Psoas muscle (tissue), 8 donors: Measurements from ENCODE around the gene PCID2. TPM values are rescaled to one million over a fixed set of nuclear protein-coding genes. Genes with fewer than 3 reads are reported as not detected.

Experiments used
- ATAC-seq, 4 donors: fragments of 200-7000 bp; cut with Tn5 transposase; one replicate each; pipeline ENCODE4 v1.9.1; 2020; ENCODE audit warnings: moderate library complexity in 3 of 4, mild to moderate bottlenecking in 2 of 4
- DNase-seq, 2 donors: peaks; one replicate each; pipeline ENCODE4 v3.0.0-alpha.2; 2020
- H3K27ac ChIP-seq: fragments of 200-600 bp; one replicate; pipeline ENCODE4 v1.8.0; 2022
- H3K27me3 ChIP-seq, 3 donors: fragments of 200-600 bp in 1 of 3; one replicate each; pipeline versions ENCODE4 v1.6.1 to v1.8.0; 2013 to 2022; ENCODE audit warnings: low read length in 2 of 3, mild to moderate bottlenecking in 2 of 3, moderate library complexity in 1 of 3; ENCODE audit not compliant: insufficient read depth in 3 of 3
- H3K36me3 ChIP-seq, 2 donors: fragments of 200-600 bp in 1 of 2; one replicate each; pipeline versions ENCODE4 v1.6.1 to v1.8.0; 2013 to 2022; ENCODE audit warnings: low read depth in 1 of 2, mild to moderate bottlenecking in 1 of 2, moderate library complexity in 1 of 2; ENCODE audit not compliant: insufficient read depth in 1 of 2
- H3K4me1 ChIP-seq: fragments of 200-600 bp; one replicate; pipeline ENCODE4 v1.8.0; 2022
- H3K4me3 ChIP-seq: fragments of 200-600 bp; one replicate; pipeline ENCODE4 v1.8.0; 2022; ENCODE audit warnings: mild to moderate bottlenecking
- H3K9me3 ChIP-seq: fragments of 200-600 bp; one replicate; pipeline ENCODE4 v1.8.0; 2022
- WGBS, 3 donors: extraction: QIAGEN DNeasy Blood & Tissue Kit; methylation state at CpG; one replicate each; pipeline versions ENCODE4 v1.1.6 to v1.1.7; 2013; 5-methylcytosine and 5-hydroxymethylcytosine counted together
- intact Hi-C, 2 donors: fragments of 100-400 bp; cut with DNase I; formaldehyde crosslinking; loops; one replicate each; pipeline versions ENCODE4 v1.11.0 to v1.14.2; 2022
- polyA plus RNA-seq, 3 donors: library from polyadenylated mRNA; stranded (reverse); fragments of 200-250 nt; gene quantifications; one replicate each; pipeline ENCODE4 v1.2.3, GENCODE V29; 2013
- total RNA-seq, 4 donors: library from RNA; stranded (reverse); fragmentation: NEBNext Ultra II Directional in 2 of 4; extraction: Animal tissue kit (Norgen Biotek cat#: 25700) in 2 of 4; gene quantifications; one replicate each; pipeline versions ENCODE4 v1.2.1 to v1.2.4, GENCODE V29; 2021 to 2023
- TF ChIP-seq, protein P1 (sequence below): fragments of 200-600 bp; IDR thresholded peaks from one replicate; pipeline ENCODE4 v1.8.0; 2022; ENCODE audit warnings: antibody characterized with exemption
- donor health status: healthy with polysubstance abuse.
- donor health status: DM: no; HTN: no; CAD: no; lungs with moderate emphysema.
- donor health status: Bipolar disorder and iron deficiency.
- donor health status: healthy.
- donor health status: DM: yes; HTN: yes; CAD: no.
- donor health status: DM: no; HTN: no; CAD: no.
- donor health status: DM: no; HTN: no; CAD: no.
- donor health status: DM: yes; HTN: yes; CAD: no.

Gene PCID2
- total and polyA plus RNA-seq, 7 donors, result 19.9 to 37.1 (median 26.6) TPM

DNA sequence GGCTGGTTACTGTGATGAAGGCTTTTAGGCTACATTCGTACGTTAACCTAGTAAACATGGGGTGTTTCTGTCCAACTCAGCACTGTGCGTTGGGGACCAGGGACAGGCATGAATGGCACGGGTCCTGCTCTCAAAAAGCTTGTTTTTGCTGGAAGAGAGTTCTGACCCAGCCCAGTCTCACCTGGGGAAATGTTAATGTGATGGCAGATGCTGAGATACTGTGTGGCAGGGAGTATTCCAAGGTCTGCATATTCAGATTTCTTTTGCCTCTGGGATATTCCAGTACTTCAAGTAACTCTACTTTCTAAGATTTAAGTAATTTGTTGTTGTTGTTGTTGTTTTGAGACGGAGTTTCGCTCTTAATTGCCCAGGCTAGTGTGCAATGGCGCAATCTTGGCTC is 14.6 kb upstream of the PCID2 start:
- no peaks in the 10 kb centered on the region for H3K27me3 ChIP-seq
- TF ChIP-seq, protein P1, sequence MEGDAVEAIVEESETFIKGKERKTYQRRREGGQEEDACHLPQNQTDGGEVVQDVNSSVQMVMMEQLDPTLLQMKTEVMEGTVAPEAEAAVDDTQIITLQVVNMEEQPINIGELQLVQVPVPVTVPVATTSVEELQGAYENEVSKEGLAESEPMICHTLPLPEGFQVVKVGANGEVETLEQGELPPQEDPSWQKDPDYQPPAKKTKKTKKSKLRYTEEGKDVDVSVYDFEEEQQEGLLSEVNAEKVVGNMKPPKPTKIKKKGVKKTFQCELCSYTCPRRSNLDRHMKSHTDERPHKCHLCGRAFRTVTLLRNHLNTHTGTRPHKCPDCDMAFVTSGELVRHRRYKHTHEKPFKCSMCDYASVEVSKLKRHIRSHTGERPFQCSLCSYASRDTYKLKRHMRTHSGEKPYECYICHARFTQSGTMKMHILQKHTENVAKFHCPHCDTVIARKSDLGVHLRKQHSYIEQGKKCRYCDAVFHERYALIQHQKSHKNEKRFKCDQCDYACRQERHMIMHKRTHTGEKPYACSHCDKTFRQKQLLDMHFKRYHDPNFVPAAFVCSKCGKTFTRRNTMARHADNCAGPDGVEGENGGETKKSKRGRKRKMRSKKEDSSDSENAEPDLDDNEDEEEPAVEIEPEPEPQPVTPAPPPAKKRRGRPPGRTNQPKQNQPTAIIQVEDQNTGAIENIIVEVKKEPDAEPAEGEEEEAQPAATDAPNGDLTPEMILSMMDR, result no peak
- intact Hi-C loops, result no loop called here
- peaks cover 2 to 88% of the 10 kb centered on the region in 2 donors for H3K36me3 ChIP-seq
- DNase-seq (no peak), ATAC-seq (no peak)
- 93 to 94% (median 94%) methylated on average over 7 of the region's 7 CpGs for WGBS, 3 donors
- no peaks in the 10 kb centered on the region for H3K9me3 ChIP-seq
- H3K4me1 ChIP-seq, result peaks cover 19% of the 10 kb centered on the region
- no peak overlapping the region for H3K4me3 ChIP-seq
- H3K27ac ChIP-seq, result no peak overlapping the region

DNA sequence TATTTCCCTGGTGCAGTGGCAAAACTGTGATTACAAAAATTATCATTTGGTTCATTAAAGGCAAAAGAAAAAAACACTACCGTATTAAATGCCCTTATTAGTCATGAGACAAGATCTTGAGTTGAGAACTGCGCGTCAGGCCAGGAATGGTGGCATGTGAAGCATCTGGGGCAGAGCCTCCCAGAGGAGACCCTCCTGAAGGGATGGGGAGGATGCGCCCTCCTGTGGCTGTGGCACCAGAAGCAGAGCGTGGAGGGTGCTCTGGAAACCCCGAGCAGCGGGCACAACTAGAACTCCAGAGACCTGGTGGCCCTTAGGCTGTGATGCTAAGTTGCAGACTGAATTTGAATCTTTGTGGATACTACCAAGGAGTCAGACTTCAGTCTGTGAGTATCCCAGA is 12.4 kb upstream of the PCID2 start:
- TF ChIP-seq, protein P1, result no peak
- Histone ChIP-seq H3K4me1 (peaks cover 41% of the 10 kb centered on the region), H3K27me3 (no peaks in the 10 kb centered on the region), H3K36me3 (peaks cover 0 to 66% of the 10 kb centered on the region in 2 donors), H3K9me3 (no peaks in the 10 kb centered on the region), H3K4me3 (no peak overlapping the region), H3K27ac (peak overlapping the region; percentile 44)
- DNase-seq (no peak), ATAC-seq (no peak)
- intact Hi-C loops, result no loop called here
- WGBS, 3 donors, result 81 to 89% (median 87%) methylated on average over 7 of the region's 7 CpGs

DNA sequence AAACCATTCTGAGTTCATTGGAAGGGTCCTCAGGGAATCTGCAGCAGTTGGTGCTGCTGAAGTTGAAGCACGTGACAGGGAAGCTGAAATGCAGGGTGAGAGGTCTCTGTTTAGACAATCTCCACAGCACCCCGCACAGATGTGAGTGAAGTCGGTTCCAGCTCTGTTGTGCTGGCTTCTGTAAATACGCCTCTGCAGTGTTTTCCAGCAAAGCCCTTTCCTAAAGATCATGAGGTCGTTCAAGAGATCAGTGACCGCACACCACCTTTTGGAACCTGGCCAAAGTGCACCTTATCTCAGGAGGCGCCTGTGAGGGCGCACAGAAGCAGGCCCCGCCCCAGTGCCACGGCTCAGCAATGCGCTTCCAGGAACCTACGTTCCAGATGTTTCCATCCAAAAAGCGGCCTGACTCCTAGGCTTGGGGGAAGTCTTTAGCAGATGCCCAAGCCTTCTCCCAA is 11.7 kb upstream of the PCID2 start:
- intact Hi-C loops, result no loop called here
- Histone ChIP-seq H3K9me3 (no peaks in the 10 kb centered on the region), H3K4me3 (no peak overlapping the region), H3K27me3 (no peaks in the 10 kb centered on the region), H3K27ac (peak overlapping the region; percentile 44), H3K4me1 (peaks cover 44% of the 10 kb centered on the region), H3K36me3 (peaks cover 0 to 59% of the 10 kb centered on the region in 2 donors)
- WGBS, 3 donors, result 71 to 79% (median 74%) methylated on average over 13 of the region's 13 CpGs
- TF ChIP-seq, protein P1, result no peak
- DNase-seq (no peak), ATAC-seq (no peak)

DNA sequence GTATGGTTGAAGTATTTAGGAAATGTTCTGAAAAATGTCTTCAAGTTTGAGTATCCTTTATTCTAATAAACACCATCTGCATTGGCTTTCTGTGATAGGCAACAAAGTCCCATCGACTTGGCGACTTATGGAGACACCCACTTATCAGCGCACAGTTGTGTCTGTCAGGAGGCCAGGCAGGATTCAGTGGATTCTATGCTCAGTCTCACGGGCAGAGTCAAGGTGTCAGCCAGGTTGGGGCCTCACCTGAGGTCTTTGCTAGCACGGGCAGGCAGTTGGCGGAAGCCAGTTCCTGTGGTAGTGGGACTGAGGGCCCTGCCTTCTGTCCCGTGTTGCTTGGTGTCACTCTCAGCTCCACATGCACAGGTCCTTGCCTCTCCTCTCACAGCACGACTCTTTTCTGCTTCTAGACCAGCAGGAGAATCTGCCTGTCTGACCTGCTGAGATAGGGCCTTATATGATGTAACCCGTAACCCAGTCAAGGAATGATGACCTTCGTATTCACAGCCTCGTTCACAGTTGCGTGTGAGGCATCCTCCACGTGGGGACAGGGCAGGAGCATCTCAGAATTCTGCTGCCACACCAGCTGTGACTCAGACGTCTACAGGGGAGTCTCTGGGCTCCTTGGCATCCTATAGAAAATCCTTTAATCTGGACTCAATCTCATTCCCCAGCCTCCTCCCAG is 10.9 kb upstream of the PCID2 start:
- Histone ChIP-seq H3K4me3 (no peak overlapping the region), H3K4me1 (peaks cover 50% of the 10 kb centered on the region), H3K27ac (peak overlapping the region; percentile 77), H3K36me3 (peaks cover 0 to 51% of the 10 kb centered on the region in 2 donors), H3K9me3 (no peaks in the 10 kb centered on the region), H3K27me3 (no peaks in the 10 kb centered on the region)
- WGBS, 3 donors, result 81 to 83% (median 81%) methylated on average over 14 of the region's 14 CpGs
- TF ChIP-seq, protein P1, result no peak
- ATAC-seq, result no peak
- intact Hi-C loops, result no loop called here
- no peak for DNase-seq

DNA sequence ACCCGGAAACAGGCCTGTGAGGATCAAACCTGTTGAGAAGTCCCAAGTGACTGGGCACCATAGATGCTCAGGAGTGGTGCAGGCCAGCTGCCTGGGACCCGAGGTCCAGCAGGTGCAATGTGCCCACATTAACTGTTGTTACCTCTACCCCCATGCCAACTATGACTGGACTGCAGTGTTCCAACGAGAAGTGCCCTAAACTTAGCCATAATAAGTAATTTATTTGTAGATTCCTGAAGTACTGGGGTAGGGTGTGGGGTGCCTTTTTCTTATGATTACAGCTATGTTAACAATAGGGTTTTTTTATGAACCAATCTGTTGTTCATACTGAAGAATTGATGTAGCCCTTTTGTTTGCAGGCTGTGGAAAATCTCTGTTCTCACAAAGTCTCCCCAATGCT is 10.1 kb upstream of the PCID2 start:
- intact Hi-C loops, result no loop called here
- Histone ChIP-seq H3K36me3 (peaks cover 0 to 43% of the 10 kb centered on the region in 2 donors), H3K4me1 (peaks cover 59% of the 10 kb centered on the region), H3K9me3 (no peaks in the 10 kb centered on the region), H3K27ac (peak overlapping the region; percentile 77), H3K4me3 (no peak overlapping the region), H3K27me3 (no peaks in the 10 kb centered on the region)
- WGBS, 3 donors, result 42 to 70% (median 46%) methylated on average over 3 of the region's 3 CpGs
- TF ChIP-seq, protein P1, result no peak
- no peak for ATAC-seq
- DNase-seq, result no peak
